Loucy (cell line): ENCODE results near the gene STX16.

ENCODE experiments used
- EZH2phosphoT487 ChIP-seq: fragments of 200-600 bp; IDR thresholded peaks from 2 replicates; pipeline ENCODE4 v1.6.1; 2018; ENCODE audit warnings: antibody characterized with exemption, mild to moderate bottlenecking, moderate library complexity, borderline replicate concordance
- TF ChIP-seq, protein P1 (sequence below): fragments of 200-600 bp; sonication (generic); conservative IDR thresholded peaks from 2 replicates; pipeline ENCODE4 v1.5.1; 2014; ENCODE audit warnings: mild to moderate bottlenecking, antibody characterized with exemption, low read length

DNA sequence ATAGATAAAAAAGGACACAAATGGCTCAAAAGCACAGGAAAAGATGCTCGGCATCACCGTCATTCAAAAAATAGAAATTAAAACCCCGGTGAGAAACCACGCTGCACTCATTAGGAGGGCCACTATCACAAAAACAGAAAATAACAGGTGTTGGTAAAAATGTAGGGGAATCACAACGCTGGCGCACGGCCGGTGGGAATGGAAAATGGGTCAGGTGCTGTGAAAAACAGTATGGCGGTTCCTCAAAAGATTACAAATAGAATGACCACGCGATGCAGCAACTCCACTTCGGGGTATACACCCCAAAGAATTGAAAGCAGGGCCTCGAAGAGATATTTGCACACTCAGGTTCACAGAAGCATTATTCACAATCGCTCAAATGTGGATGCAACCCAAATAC is 69.8 kb downstream of the STX16 start:
- TF ChIP-seq, protein P1, sequence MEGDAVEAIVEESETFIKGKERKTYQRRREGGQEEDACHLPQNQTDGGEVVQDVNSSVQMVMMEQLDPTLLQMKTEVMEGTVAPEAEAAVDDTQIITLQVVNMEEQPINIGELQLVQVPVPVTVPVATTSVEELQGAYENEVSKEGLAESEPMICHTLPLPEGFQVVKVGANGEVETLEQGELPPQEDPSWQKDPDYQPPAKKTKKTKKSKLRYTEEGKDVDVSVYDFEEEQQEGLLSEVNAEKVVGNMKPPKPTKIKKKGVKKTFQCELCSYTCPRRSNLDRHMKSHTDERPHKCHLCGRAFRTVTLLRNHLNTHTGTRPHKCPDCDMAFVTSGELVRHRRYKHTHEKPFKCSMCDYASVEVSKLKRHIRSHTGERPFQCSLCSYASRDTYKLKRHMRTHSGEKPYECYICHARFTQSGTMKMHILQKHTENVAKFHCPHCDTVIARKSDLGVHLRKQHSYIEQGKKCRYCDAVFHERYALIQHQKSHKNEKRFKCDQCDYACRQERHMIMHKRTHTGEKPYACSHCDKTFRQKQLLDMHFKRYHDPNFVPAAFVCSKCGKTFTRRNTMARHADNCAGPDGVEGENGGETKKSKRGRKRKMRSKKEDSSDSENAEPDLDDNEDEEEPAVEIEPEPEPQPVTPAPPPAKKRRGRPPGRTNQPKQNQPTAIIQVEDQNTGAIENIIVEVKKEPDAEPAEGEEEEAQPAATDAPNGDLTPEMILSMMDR: no peak
- TF ChIP-seq EZH2phosphoT487: no peak
